ENCODE measurements around the gene DBF4.

GRCh38 chr7:87852306-87852705 is 24.0 kb upstream of the DBF4 start:
- TF ChIP-seq CTCF (conservative IDR thresholded peaks at IDR 0.05; ENCODE audit: low read length): no peak
- TF ChIP-seq EZH2phosphoT487 (IDR thresholded peaks at IDR 0.05; ENCODE audit: borderline replicate concordance): no peak
